Right atrium auricular region (tissue), 2 donors: ENCODE measurements around the gene CATSPERE. TPM values are rescaled to one million over a fixed set of nuclear protein-coding genes. Genes with fewer than 3 reads are reported as not detected.
"Not testable (repeated sequence)": the region's sequence is repeated elsewhere in the genome, so short reads cannot be mapped to it uniquely, and the experiment has no call there.

ENCODE experiments used
- DNase-seq: peaks from one replicate; pipeline ENCODE4 v3.0.0-alpha.2; 2019; ENCODE audit warnings: low spot score
- H3K27ac ChIP-seq, 2 donors: fragments of 200-600 bp; sonication (generic); 1 replicate in 1 of 2; 2 replicates in 1 of 2; pipeline ENCODE4 v1.5.1; 2016 to 2019
- H3K27me3 ChIP-seq, 2 donors: fragments of 200-600 bp; sonication (generic); one replicate each; pipeline versions ENCODE4 v1.5.1 to v1.6.0; 2017 to 2019
- H3K36me3 ChIP-seq: fragments of 200-600 bp; sonication (generic); one replicate; pipeline ENCODE4 v1.5.1; 2016
- H3K4me1 ChIP-seq, 2 donors: fragments of 200-600 bp; sonication (generic); one replicate each; pipeline versions ENCODE4 v1.5.1 to v1.6.0; 2017 to 2019
- H3K4me3 ChIP-seq, 2 donors: fragments of 200-600 bp; sonication (generic); 1 replicate in 1 of 2; 2 replicates in 1 of 2; pipeline ENCODE4 v1.5.1; 2017 to 2019; ENCODE audit warnings: mild to moderate bottlenecking in 1 of 2, moderate library complexity in 1 of 2
- H3K9me3 ChIP-seq, 2 donors: fragments of 200-600 bp; sonication (generic); one replicate each; pipeline ENCODE4 v1.5.1; 2019
- CTCF ChIP-seq, 2 donors: fragments of 200-600 bp; sonication (generic); IDR thresholded peaks; one replicate each; pipeline ENCODE4 v1.5.1; 2019; ENCODE audit warnings: antibody characterized with exemption in 2 of 2
- total RNA-seq, 2 donors: library from RNA; depleted of rRNA; stranded (reverse); fragments of >200 nt; gene quantifications; one replicate each; pipeline ENCODE4 v1.1.0, GENCODE V29; 2016

CATSPERE gene
- total RNA-seq, 2 donors from 2014 or later: 0.20 to 0.63 TPM

- H3K9me3 ChIP-seq: no peaks in the 10 kb centered on the region
- no peak overlapping the region for H3K27ac ChIP-seq
- DNase-seq: no peak
- TF ChIP-seq CTCF (IDR thresholded peaks at IDR 0.05): no peak
- H3K4me3 ChIP-seq: no peak overlapping the region
- H3K4me1 ChIP-seq: no peaks in the 10 kb centered on the region
- H3K36me3 ChIP-seq: no peaks in the 10 kb centered on the region
- no peaks in the 10 kb centered on the region for H3K27me3 ChIP-seq
Observed at GRCh38 chr1:244494653-244495052, 33.6 kb downstream of the CATSPERE start.

GRCh38 chr1:244496186-244496585 is 35.1 kb downstream of the CATSPERE start:
- Histone ChIP-seq H3K4me1 (no peaks in the 10 kb centered on the region), H3K27me3 (no peaks in the 10 kb centered on the region), H3K9me3 (peaks cover 0 to 7% of the 10 kb centered on the region in 2 donors), H3K27ac (no peak overlapping the region), H3K4me3 (no peak overlapping the region), H3K36me3 (no peaks in the 10 kb centered on the region)
- no peak for DNase-seq
- no peak for TF ChIP-seq CTCF (IDR thresholded peaks at IDR 0.05)

- no peak for DNase-seq
- Histone ChIP-seq H3K9me3 (peaks cover 0 to 7% of the 10 kb centered on the region in 2 donors), H3K4me1 (no peaks in the 10 kb centered on the region), H3K36me3 (no peaks in the 10 kb centered on the region), H3K27ac (no peak overlapping the region), H3K4me3 (no peak overlapping the region), H3K27me3 (no peaks in the 10 kb centered on the region)
- no peak for TF ChIP-seq CTCF (IDR thresholded peaks at IDR 0.05)
Observed at GRCh38 chr1:244497805-244498204, 36.7 kb downstream of the CATSPERE start.

GRCh38 chr1:244499484-244499883 is 38.4 kb downstream of the CATSPERE start:
- H3K9me3 ChIP-seq, H3K27ac ChIP-seq, H3K4me3 ChIP-seq, DNase-seq, H3K36me3 ChIP-seq, H3K4me1 ChIP-seq, H3K27me3 ChIP-seq: not testable (repeated sequence)

- not testable (repeated sequence) for H3K27me3 ChIP-seq, H3K9me3 ChIP-seq, H3K4me3 ChIP-seq, DNase-seq, H3K27ac ChIP-seq, H3K36me3 ChIP-seq, H3K4me1 ChIP-seq
Observed at GRCh38 chr1:244500515-244500914, 39.4 kb downstream of the CATSPERE start.

- no peak overlapping the region for H3K27ac ChIP-seq
- TF ChIP-seq CTCF (IDR thresholded peaks at IDR 0.05): no peak
- H3K27me3 ChIP-seq: no peaks in the 10 kb centered on the region
- peaks cover 0 to 16% of the 10 kb centered on the region in 2 donors for H3K9me3 ChIP-seq
- no peak overlapping the region for H3K4me3 ChIP-seq
- no peak for DNase-seq
- H3K4me1 ChIP-seq: no peaks in the 10 kb centered on the region
- H3K36me3 ChIP-seq: no peaks in the 10 kb centered on the region
Observed at GRCh38 chr1:244502630-244503029, 41.6 kb downstream of the CATSPERE start.

GRCh38 chr1:244513493-244513892 is 52.4 kb downstream of the CATSPERE start:
- DNase-seq: no peak
- Histone ChIP-seq H3K27ac (no peak overlapping the region), H3K36me3 (no peaks in the 10 kb centered on the region), H3K9me3 (peaks cover 0 to 18% of the 10 kb centered on the region in 2 donors), H3K4me3 (no peak overlapping the region), H3K4me1 (no peaks in the 10 kb centered on the region), H3K27me3 (no peaks in the 10 kb centered on the region)
- no peak for TF ChIP-seq CTCF (IDR thresholded peaks at IDR 0.05)
